Keratinocyte (primary cell): ENCODE measurements around the gene ECM2.

ENCODE experiments used
- CTCF ChIP-seq, 3 experiments: IDR thresholded peaks in 1 of 3; conservative IDR thresholded peaks in 1 of 3; optimal IDR thresholded peaks in 1 of 3; 2 replicates in 2 of 3; 3 replicates in 1 of 3; pipeline versions ENCODE3 to v1.5.1; 2011; ENCODE audit warnings: low read length in 3 of 3, mild to moderate bottlenecking in 3 of 3, moderate library complexity in 2 of 3, control low read depth in 1 of 3, inconsistent platforms in 1 of 3; ENCODE audit not compliant: insufficient read depth in 2 of 3; ENCODE audit errors: extremely low read depth in 1 of 3
- EZH2 ChIP-seq: IDR thresholded peaks from one replicate; pipeline ENCODE4 v1.6.1; 2012; ENCODE audit warnings: inconsistent platforms, mild to moderate bottlenecking, low read length, moderate library complexity

- TF ChIP-seq EZH2: no peak
- no peak for TF ChIP-seq CTCF (optimal IDR thresholded peaks at IDR 0.05 in 1 of 3, IDR thresholded peaks at IDR 0.05 in 1 of 3, conservative IDR thresholded peaks at IDR 0.05 in 1 of 3; ENCODE audit: extremely low read depth in 1 of 3, insufficient read depth in 2 of 3, low read length in 3 of 3)
These were observed 68.3 kb downstream of the ECM2 start for GRCh38 chr9:92467511-92467910.
